ENCODE results near the gene TGFBR3L.
A peak's percentile ranks its signal among the peaks of the same experiment; 100 is the strongest.
"Not testable (repeated sequence)": the region's sequence is repeated elsewhere in the genome, so short reads cannot be mapped to it uniquely, and the experiment has no call there.

Gene TGFBR3L

GRCh38 chr19:7925171-7925851 lies 10.7 kb downstream of the TGFBR3L start:
- Histone ChIP-seq H3K27me3 (ENCODE audit: control insufficient read depth, insufficient read depth, low read length) (no peaks in the 10 kb centered on the region), H3K4me3 (ENCODE audit: low read length) (peak overlapping the region; percentile 49), H3K4me1 (ENCODE audit: control insufficient read depth, insufficient read depth, low read length) (peaks cover 67% of the 10 kb centered on the region), H3K27ac (ENCODE audit: low read depth, low read length) (peak overlapping the region; percentile 78), H3K36me3 (ENCODE audit: control insufficient read depth, insufficient read depth, low read length) (peaks cover 10% of the 10 kb centered on the region), H3K9ac (ENCODE audit: low read length) (no peak overlapping the region)

DNA sequence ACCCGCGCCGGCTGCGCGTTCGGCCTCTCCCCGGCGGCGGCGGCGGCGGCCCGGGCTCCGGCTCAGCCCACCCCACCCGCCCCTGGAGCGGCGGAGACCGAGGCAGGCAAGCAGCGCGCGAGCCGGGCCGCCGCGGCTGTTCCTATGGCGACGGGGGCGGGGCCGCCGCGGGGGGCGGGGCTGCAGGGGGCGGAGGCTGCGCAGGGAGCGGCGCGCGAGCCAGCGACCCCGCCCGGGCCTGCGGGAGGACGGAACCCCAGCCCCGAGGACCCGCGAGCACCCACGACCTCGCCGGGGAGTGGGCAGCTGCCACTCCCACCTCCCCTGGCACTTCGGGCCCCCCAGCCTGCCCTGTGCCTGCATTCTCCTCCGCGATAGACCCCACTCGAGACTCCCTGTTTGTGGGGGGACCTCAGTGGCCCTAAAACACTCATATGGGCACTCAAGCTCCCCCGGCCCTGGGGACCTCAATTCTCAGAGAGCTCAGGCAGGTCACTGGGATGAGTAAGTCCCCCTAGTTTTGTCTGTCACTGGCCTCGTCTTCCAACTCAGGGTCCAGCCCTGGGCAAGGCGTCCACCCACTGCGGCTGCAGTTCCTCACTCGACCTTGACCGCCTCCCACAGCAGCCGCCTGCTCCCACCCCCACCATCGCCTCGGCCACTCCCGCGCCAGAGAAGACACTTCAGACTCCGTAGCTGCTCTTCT lies 11.5 kb downstream of the TGFBR3L start, which contains the start of gene CTXN1:
CTXN1 (minus strand) TSS at position 115 of the 706 bp plus-strand sequence. CDS start 597 bp downstream, outside the sequence.
- H3K27me3 ChIP-seq (ENCODE audit: control insufficient read depth, insufficient read depth, low read length) = no peaks in the 10 kb centered on the region
- peaks cover 10% of the 10 kb centered on the region for H3K36me3 ChIP-seq (ENCODE audit: control insufficient read depth, insufficient read depth, low read length)
- H3K27ac ChIP-seq (ENCODE audit: low read depth, low read length) = peak within 1 kb of the TSS; percentile 99
- peaks cover 71% of the 10 kb centered on the region for H3K4me1 ChIP-seq (ENCODE audit: control insufficient read depth, insufficient read depth, low read length)
- peak within 1 kb of the TSS; percentile 68 for H3K4me3 ChIP-seq (ENCODE audit: low read length)
- no peak within 1 kb of the TSS for H3K9ac ChIP-seq (ENCODE audit: low read length)

- no peak overlapping the region for H3K9ac ChIP-seq (ENCODE audit: low read length)
- H3K27ac ChIP-seq (ENCODE audit: low read depth, low read length) = peak overlapping the region; percentile 99
These were observed 12.3 kb downstream of the TGFBR3L start for GRCh38 chr19:7926727-7927604.

DNA sequence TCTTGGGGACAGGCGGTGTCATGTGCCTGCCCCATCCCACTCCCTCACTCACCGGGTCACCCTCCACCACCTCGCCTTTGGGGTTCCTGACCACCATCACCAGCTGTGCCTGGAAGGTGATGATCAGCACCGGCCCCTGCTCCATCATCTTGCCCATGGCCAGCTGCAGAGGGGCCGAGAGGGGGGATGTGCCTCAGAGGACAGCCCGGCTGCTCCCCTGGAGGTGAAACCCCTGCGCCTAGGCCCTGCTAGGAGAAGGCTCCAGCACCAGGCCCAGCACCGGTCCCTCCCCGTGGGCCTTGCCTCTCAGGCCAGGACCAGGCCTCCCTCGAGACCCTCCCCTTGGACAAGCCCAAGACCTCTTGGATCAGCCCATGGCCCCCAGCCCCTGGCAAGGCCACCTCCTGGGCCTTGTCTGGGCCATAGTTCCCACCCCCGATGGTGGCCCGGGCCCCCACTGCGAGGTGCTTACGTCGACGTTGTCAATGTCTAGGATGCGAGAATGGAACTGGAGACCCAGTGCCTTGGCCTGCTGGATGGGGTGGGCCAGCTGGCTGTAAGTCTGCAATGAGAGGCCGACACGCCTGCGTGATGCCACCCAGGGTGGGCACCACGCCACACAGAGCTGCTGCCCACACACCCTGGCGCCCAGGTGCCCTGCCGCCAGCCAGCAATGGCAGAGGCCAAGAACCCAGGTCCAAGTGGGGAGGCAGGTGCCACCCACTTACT lies 13.1 kb downstream of the TGFBR3L start:
- H3K27ac ChIP-seq (ENCODE audit: low read depth, low read length) = peak overlapping the region; percentile 99
- H3K9ac ChIP-seq (ENCODE audit: low read length) = no peak overlapping the region
- H3K4me1 ChIP-seq (ENCODE audit: control insufficient read depth, insufficient read depth, low read length) = peaks cover 66% of the 10 kb centered on the region
- no peak overlapping the region for H3K4me3 ChIP-seq (ENCODE audit: low read length)
- peaks cover 11% of the 10 kb centered on the region for H3K36me3 ChIP-seq (ENCODE audit: control insufficient read depth, insufficient read depth, low read length)
- H3K27me3 ChIP-seq (ENCODE audit: control insufficient read depth, insufficient read depth, low read length) = no peaks in the 10 kb centered on the region

More at GRCh38 chr19:7926727-7927604, 12.3 kb downstream of the TGFBR3L start:
- Histone ChIP-seq H3K36me3 (ENCODE audit: control insufficient read depth, insufficient read depth, low read length) (peaks cover 10% of the 10 kb centered on the region), H3K4me1 (ENCODE audit: control insufficient read depth, insufficient read depth, low read length) (peaks cover 70% of the 10 kb centered on the region), H3K27me3 (ENCODE audit: control insufficient read depth, insufficient read depth, low read length) (no peaks in the 10 kb centered on the region), H3K4me3 (ENCODE audit: low read length) (peak overlapping the region; percentile 68)

DNA sequence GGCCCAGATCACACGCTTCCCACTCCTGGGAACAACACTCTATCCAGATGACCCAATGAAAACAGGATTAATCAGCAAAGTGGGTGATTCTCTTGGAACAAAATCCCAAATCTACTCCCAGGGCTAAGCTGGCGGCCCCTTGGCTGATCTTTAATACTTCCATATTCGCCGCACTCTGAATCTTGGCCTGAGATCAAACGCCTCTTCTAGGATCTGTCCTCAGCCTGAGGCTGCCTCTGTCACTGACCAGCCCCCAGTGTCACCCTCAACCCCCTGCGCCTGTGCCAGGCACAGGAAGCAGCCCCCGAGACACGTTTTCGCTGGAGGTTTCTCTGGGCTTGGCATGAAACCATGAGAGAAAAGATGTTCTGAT lies 13.7 kb downstream of the TGFBR3L start:
- Histone ChIP-seq H3K27me3 (ENCODE audit: control insufficient read depth, insufficient read depth, low read length) (no peaks in the 10 kb centered on the region), H3K9ac (ENCODE audit: low read length) (no peak overlapping the region), H3K36me3 (ENCODE audit: control insufficient read depth, insufficient read depth, low read length) (peaks cover 13% of the 10 kb centered on the region), H3K27ac (ENCODE audit: low read depth, low read length) (peak overlapping the region; percentile 99), H3K4me1 (ENCODE audit: control insufficient read depth, insufficient read depth, low read length) (peaks cover 61% of the 10 kb centered on the region), H3K4me3 (ENCODE audit: low read length) (no peak overlapping the region)

GRCh38 chr19:7928741-7929701 lies 14.4 kb downstream of the TGFBR3L start:
- H3K4me1 ChIP-seq (ENCODE audit: control insufficient read depth, insufficient read depth, low read length) = peaks cover 55% of the 10 kb centered on the region
- H3K36me3 ChIP-seq (ENCODE audit: control insufficient read depth, insufficient read depth, low read length) = peaks cover 14% of the 10 kb centered on the region
- peak overlapping the region; percentile 56 for H3K9ac ChIP-seq (ENCODE audit: low read length)
- H3K4me3 ChIP-seq (ENCODE audit: low read length) = peak overlapping the region; percentile 32
- peak overlapping the region; percentile 99 for H3K27ac ChIP-seq (ENCODE audit: low read depth, low read length)
- H3K27me3 ChIP-seq (ENCODE audit: control insufficient read depth, insufficient read depth, low read length) = no peaks in the 10 kb centered on the region

GRCh38 chr19:7930030-7930429 lies 15.4 kb downstream of the TGFBR3L start:
- not testable (repeated sequence) for H3K9ac ChIP-seq (ENCODE audit: low read length); H3K27me3 ChIP-seq (ENCODE audit: control insufficient read depth, insufficient read depth, low read length); H3K4me3 ChIP-seq (ENCODE audit: low read length)
- Histone ChIP-seq H3K27ac (ENCODE audit: low read depth, low read length) (peak overlapping the region; percentile 88), H3K36me3 (ENCODE audit: control insufficient read depth, insufficient read depth, low read length) (peaks cover 20% of the 10 kb centered on the region), H3K4me1 (ENCODE audit: control insufficient read depth, insufficient read depth, low read length) (peaks cover 52% of the 10 kb centered on the region)

- peaks cover 52% of the 10 kb centered on the region for H3K4me1 ChIP-seq (ENCODE audit: control insufficient read depth, insufficient read depth, low read length)
- H3K4me3 ChIP-seq (ENCODE audit: low read length) = no peak overlapping the region
- peak overlapping the region; percentile 88 for H3K27ac ChIP-seq (ENCODE audit: low read depth, low read length)
- H3K36me3 ChIP-seq (ENCODE audit: control insufficient read depth, insufficient read depth, low read length) = peaks cover 24% of the 10 kb centered on the region
- H3K9ac ChIP-seq (ENCODE audit: low read length) = no peak overlapping the region
- no peaks in the 10 kb centered on the region for H3K27me3 ChIP-seq (ENCODE audit: control insufficient read depth, insufficient read depth, low read length)
These were observed 16.1 kb downstream of the TGFBR3L start for GRCh38 chr19:7930765-7931164.

GRCh38 chr19:7931221-7932061 lies 16.8 kb downstream of the TGFBR3L start:
- H3K4me1 ChIP-seq (ENCODE audit: control insufficient read depth, insufficient read depth, low read length) = peaks cover 49% of the 10 kb centered on the region
- H3K36me3 ChIP-seq (ENCODE audit: control insufficient read depth, insufficient read depth, low read length) = peaks cover 26% of the 10 kb centered on the region
- no peak overlapping the region for H3K9ac ChIP-seq (ENCODE audit: low read length)

GRCh38 chr19:7932276-7932929 lies 17.8 kb downstream of the TGFBR3L start:
- no peak overlapping the region for H3K4me3 ChIP-seq (ENCODE audit: low read length)
- H3K9ac ChIP-seq (ENCODE audit: low read length) = no peak overlapping the region
- H3K27me3 ChIP-seq (ENCODE audit: control insufficient read depth, insufficient read depth, low read length) = no peaks in the 10 kb centered on the region
- H3K27ac ChIP-seq (ENCODE audit: low read depth, low read length) = peak overlapping the region; percentile 88
- H3K4me1 ChIP-seq (ENCODE audit: control insufficient read depth, insufficient read depth, low read length) = peaks cover 39% of the 10 kb centered on the region
- H3K36me3 ChIP-seq (ENCODE audit: control insufficient read depth, insufficient read depth, low read length) = peaks cover 28% of the 10 kb centered on the region

More at GRCh38 chr19:7931221-7932061, 16.8 kb downstream of the TGFBR3L start:
- Histone ChIP-seq H3K27ac (ENCODE audit: low read depth, low read length) (peak overlapping the region; percentile 88), H3K4me3 (ENCODE audit: low read length) (no peak overlapping the region), H3K27me3 (ENCODE audit: control insufficient read depth, insufficient read depth, low read length) (no peaks in the 10 kb centered on the region)
